ENCODE measurements around the gene LLCFC1.

The LLCFC1 gene

GRCh38 chr7:142913051-142913450, 26.2 kb upstream of the LLCFC1 start:
- no peak for DNase-seq

GRCh38 chr7:142913566-142913965, 25.7 kb upstream of the LLCFC1 start:
- DNase-seq: no peak

- DNase-seq: no peak
These were observed 25.2 kb upstream of the LLCFC1 start for GRCh38 chr7:142914121-142914520.

- DNase-seq: no peak
These were observed 24.0 kb upstream of the LLCFC1 start for GRCh38 chr7:142915315-142915714.

GRCh38 chr7:142916508-142916907, 22.8 kb upstream of the LLCFC1 start:
- DNase-seq: no peak

- no peak for DNase-seq
These were observed 21.8 kb upstream of the LLCFC1 start for GRCh38 chr7:142917447-142917846.

GRCh38 chr7:142918901-142919300, 20.4 kb upstream of the LLCFC1 start:
- no peak for DNase-seq

GRCh38 chr7:142919656-142920055, 19.6 kb upstream of the LLCFC1 start:
- DNase-seq: no peak

- no peak for DNase-seq
These were observed 15.9 kb upstream of the LLCFC1 start for GRCh38 chr7:142923391-142923790.

GRCh38 chr7:142925413-142925812, 13.9 kb upstream of the LLCFC1 start:
- no peak for DNase-seq

- DNase-seq: peak; percentile 81
These were observed 12.1 kb upstream of the LLCFC1 start for GRCh38 chr7:142927085-142927745.

GRCh38 chr7:142927949-142928348, 11.3 kb upstream of the LLCFC1 start:
- DNase-seq: no peak

GRCh38 chr7:142930126-142930730, 9.1 kb upstream of the LLCFC1 start:
- DNase-seq: no peak

- DNase-seq: no peak
These were observed 6.7 kb upstream of the LLCFC1 start for GRCh38 chr7:142932386-142933091.

GRCh38 chr7:142933092-142933475, 6.2 kb upstream of the LLCFC1 start:
- DNase-seq: no peak

- no peak for DNase-seq
These were observed 5.7 kb upstream of the LLCFC1 start, which contains the start of gene TRPV5 for GRCh38 chr7:142933624-142934023. TSS of gene TRPV5 (minus strand) at chr7:142933746. CDS start at chr7:142933459, 287 bp downstream.

GRCh38 chr7:142934056-142934455, 5.2 kb upstream of the LLCFC1 start:
- no peak for DNase-seq

GRCh38 chr7:142935941-142936565, 3.2 kb upstream of the LLCFC1 start:
- DNase-seq: no peak

- DNase-seq: no peak
These were observed 673 bp upstream of the LLCFC1 start for GRCh38 chr7:142938611-142939010.

GRCh38 chr7:142940966-142941535, 1.8 kb downstream of the LLCFC1 start:
- DNase-seq: no peak

- DNase-seq: no peak
These were observed 2.3 kb downstream of the LLCFC1 start for GRCh38 chr7:142941541-142941940.

GRCh38 chr7:142942746-142943145, 3.5 kb downstream of the LLCFC1 start:
- DNase-seq: no peak

- DNase-seq: no peak
These were observed 4.5 kb downstream of the LLCFC1 start for GRCh38 chr7:142943706-142944268.
